Stimulated activated CD8-positive, alpha-beta memory T cell treated with anti-CD3 and anti-CD28 coated beads, Interleukin-2, amount 100 ng/mL, for 48 hours (primary cell): ENCODE data around the gene SYNE2.

Source experiments
- DNase-seq, 2 donors: peaks; one replicate each; pipeline ENCODE4 v3.0.0-alpha.2; 2020; ENCODE audit warnings: low read depth in 2 of 2

Gene SYNE2

DNA sequence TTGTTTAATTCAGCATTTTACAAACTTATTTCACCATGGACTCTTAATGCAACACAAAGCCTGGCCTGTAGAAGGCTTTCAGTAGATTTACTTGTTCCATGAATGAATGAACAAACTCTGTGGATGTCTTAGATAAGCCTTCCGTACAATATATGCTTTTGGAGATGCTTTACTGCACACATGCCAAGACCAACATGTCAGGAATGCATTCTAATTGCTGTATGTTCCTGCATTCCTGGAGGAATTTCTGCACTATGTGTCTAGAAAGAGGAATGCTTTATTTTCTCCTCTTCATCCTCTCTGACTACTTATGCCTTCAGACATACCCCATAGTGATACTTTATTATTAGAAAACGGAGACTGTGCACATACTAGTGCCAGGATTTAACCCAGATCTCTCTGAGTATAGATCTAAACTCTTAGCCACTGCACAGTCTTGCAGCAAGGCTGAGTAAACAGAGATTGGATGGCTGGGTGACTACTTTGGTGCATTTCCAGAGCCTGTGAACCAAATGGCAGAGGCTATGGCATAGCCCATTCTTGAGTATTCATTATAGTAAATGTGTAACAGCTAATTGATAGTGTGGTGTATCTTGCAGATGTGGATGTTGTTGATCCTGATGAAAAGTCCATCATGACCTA lies 108.2 kb downstream of the SYNE2 start:
- no peak for DNase-seq

DNA sequence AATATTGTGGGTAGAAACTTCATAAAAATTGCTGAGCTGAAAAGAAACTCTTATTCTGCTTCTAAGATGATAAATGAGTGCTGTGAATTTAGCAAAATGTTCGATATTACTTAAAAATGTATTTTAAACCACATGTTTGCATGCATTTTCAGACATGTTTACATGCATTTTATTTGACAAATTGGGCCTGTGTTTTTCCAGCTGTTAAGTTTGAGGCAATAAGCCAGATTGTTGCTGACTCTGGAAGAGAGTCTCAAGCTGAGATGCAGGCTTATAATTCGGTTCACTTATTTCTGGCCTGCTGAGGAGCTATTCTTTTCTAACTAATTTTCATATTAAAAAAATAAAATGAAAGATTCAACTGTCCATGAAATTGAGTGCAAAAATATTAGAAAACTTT lies 110.1 kb downstream of the SYNE2 start:
- no peak for DNase-seq

DNA sequence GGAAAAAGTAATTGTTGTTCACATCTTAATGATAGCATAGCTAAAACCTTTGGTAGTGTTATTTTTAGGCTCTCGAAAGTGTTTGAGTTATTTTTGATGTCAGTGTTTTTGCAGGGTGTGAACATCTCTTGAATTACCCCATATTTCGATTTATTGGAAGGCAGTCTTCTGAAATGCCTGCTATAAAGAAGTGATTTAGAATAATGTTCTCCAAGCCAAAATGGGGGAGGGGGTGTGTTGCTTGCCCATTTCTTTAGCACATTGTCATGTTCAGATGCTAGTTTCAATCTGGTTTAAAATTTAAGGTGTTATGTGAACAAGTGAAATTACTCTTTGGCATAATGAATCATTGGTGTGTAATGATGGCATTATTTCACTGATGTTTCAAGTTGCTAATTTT lies 110.6 kb downstream of the SYNE2 start:
- no peak for DNase-seq

DNA sequence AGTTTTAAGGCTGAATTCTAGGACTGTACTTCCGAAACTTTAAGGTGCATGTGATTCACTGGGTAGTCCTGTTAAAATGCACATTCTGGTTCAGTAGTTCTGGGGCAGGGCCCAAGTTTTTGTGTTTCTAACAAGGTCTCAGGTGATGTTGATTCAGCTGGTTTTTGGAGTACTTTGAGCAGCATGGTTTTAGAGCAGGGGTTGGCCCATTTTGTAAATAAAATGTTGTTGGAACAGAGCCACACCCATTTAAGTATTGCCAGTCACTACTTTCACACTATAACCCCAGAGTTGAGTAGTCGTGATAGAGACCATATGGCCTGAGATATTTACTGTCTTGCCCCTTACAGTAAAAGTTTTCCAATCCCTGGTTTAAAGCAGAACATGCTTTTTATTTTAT lies 111.3 kb downstream of the SYNE2 start:
- DNase-seq: no peak

DNA sequence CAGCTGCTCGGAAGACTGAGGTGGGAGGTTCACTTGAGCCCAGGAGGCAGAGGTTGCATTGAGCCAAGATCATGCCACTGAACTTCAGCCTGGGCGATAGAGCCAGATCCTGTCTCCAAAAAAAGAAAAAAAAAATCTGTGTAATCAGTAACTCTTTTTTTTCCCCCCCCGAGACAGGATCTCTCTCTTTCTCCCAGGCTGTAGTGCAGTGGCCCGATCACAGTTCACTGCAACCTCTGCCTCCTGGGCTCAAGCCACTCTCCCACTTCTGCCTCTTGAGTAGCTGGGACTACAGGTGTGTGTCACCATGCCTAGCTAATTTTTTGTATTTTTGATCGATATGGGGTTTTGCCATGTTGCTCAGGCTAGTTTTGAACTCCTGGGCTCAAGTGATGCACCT lies 113.6 kb downstream of the SYNE2 start:
- DNase-seq: no peak

DNA sequence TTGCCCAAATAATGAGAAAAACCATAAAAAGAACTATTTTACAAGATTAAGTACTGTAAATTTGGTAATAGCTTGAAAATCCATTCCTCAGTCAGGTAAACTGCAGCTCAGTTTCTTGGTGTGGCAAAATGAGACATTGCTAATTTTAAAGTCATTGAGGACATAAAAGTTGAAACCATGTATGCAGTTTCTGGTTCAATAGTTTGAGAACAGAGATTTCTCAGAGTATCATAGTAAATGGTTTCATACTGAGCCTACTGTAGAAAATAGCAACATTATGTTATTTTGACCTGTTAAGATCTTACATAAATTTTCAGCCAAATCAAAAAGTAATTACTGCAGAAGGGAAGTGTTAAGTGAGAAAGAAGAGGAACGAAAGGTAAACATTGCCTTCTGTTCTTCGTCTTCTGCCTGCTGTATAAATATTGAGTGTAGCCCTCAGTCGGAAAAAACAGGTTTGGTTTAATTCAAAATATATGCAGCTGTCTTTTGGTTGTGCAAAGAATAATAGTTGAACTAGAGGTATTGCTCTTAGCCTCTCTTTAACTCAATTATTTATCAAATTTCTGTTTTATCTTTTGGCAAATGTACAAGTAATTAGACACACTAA lies 119.6 kb downstream of the SYNE2 start:
- DNase-seq: no peak

DNA sequence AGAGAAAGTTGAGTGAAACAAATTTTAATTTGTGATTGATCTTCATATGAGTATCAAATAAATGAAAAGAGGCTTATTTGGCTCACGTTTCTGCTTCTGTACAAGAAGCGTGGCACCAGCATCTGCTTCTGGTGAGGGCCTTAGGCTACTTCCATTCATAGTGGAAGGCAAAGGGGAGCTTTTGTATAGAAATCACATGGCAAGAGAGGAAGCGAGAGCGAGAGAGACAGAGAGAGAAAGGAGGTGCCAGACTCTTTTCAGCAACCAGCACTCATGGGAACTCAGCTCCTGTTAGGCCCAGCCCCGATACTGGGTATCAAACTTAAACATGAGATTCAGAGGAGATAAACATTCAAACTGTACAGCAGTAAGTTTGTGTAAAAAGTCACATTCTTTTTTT lies 121.4 kb downstream of the SYNE2 start:
- no peak for DNase-seq

DNA sequence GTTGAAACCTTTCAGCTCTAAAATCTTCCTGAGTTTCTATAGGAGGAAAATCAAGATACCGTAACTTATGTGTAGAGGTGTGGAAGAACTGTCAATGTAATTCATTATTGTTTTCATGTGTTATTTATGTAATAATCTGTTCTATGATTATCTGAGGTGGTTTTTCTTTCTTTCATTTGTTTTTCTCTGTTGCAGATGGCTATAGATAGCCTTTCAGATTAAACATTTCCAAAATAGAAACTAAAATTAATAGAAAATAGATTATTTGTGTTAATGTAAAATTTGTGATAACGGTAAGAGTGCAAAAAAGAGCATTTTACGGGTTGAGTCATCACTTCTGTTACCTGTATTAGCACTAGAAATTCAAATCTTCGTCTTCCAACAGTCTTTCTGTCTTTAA lies 128.8 kb downstream of the SYNE2 start:
- DNase-seq: no peak

DNA sequence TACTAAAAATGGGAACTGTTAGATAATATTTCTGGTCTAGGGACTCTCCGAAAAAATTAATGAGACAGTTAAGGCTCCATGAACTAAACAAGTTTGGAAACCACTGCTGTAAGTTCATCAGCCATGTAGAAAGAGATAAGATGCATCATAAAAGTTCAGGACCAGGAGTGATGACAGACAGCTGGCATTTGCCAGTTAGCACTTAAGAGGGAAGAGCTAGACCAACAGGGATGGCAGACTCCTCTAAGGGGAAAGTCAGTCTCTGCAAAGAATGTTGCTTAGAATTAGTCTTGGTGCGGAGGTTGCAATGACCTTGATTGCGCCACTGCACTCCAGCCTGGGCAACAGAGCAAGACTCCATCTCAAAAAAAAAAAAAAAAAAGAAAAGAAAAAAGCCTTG lies 129.4 kb downstream of the SYNE2 start:
- DNase-seq: no peak

DNA sequence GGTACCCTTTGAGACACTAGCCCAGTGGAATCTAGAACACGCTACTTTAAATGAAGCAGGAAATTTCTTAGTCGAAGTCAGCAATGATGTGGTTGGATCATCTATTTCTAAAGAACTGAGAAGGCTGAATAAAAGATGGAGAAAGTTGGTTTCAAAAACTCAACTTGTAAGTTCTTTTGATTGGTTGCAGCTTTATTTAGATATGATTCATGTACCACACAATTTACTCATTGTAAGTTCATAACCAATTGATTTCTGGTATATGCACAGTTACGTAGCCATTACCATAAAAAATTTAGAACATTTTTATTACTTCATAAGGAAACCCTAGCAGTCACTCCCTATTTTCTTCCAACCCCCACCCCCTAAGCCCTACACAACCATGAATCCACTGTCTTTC lies 129.8 kb downstream of the SYNE2 start:
- DNase-seq: no peak

DNA sequence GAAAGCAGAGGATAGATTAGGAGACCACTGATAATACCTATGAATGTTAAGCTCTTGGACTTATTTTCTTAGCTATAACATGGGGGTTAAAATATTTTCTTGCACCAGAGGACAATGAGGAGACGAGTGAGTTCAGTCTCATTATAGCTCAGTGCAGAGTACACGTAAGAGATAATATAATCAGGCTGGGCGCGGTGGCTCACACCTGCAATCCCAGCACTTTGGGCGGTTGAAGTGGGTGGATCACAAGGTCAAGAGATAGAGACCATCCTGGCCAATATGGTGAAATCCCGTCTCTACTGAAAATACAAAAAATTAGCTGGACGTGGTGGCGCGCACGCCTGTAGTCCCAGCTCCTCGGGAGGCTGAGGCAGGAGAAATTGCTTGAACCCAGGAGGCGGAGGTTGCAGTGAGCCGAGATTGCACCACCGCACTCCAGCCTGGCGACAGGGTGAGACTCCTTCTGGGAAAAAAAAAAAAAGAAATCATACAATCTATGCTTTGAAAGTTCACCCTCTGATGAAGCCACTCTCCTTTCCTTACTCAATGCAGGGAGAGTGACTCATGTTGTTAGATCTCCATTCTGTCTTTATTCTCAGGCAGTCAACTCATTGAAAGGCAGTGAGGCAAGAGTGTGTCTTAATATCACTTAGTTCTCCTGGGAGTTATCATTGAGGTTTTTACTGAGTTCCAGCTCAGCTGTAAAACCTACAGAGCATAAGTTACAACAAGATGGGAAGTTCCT lies 134.2 kb downstream of the SYNE2 start:
- DNase-seq: no peak

DNA sequence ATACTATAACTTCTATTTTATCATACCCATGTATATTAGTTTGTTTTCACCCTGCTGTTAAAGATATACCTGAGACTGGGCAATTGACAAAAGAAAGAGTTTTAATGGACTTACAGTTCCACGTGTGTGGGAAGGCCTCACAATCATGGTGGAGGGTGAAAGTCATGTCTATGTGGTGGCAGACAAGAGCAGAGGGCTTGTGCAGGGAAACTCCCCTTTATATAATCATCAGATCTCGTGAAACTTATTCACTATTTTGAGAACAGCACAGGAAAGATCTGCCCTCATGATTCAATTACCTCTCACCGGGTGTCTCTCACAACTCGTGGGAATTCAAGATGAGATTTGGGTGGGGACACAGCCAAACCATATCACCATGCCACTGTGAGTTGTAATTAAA lies 135.8 kb downstream of the SYNE2 start:
- no peak for DNase-seq

DNA sequence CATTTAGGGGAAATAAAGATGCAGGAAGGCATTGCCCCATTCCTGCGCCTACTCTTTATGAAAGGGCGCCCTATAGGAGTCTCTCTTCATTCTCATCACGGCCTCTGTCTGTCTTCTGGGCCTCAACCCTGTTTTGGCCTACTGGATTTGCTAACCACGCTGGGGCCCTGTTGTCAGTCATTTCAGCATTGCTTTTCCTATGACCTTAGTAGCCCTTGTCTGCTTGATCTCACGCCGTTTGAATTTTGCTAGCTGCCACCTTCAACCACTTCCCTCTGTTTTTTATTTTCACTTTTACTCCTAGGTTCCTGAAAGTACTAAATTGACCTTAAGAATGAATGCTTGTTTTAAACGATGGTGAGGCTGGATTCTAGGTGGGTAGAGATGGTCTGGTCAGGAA lies 139.0 kb downstream of the SYNE2 start:
- DNase-seq: no peak

DNA sequence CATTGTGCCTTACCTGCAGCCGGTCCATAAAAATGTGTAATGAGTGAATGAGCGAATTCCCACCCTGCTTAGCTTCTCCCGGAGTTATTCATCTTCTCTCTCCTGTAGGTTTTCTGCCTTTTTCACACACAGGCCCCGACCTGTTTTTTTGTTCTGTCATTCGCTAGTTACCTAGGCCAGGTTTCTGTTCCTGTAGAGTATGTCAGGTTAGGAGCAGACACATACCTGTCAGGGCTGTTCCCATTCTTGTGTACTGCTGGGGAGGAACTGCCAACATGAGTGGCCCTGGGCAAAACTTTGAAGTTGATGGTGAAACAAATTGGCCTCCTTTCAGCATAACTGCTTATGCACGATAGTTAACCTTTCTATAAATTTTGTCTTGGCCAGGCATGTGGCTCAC lies 140.1 kb downstream of the SYNE2 start:
- no peak for DNase-seq

DNA sequence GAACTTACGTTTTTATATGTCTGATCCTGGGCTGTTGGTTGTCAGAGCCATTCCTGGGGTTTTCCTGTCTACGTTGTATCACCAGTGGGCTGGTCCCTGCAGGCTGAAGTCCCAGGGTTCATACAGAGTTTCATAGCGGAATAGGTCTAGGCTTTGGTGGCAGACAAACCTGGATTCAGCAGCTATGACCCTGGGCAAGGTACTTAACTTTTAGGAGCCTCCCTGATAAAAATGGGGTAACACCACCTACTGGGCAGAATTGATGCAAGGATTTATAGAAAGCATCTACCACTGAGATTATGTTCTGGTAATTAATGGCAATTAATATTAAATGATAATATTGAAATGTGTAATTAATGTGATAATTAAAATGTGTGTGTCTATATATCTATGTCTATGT lies 141.2 kb downstream of the SYNE2 start:
- DNase-seq: no peak

DNA sequence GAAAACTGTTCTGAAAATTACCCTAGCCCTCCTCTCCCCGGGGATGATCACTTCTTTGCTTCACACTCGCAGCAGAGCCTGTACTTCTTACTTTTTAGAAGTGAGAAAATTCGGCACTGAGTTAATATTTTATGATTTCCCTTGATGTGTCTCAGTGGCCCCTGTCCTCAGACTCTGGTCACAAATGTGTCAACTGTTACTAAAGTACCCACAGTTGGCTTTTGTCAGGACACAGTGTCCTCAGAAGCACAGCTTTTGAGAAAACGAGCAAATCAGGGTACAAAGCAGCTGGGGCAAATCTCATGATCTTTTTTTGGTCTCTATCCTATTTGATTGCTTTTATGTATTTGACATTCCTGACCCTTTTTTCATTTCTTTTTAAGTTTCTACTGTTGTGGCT lies 142.5 kb downstream of the SYNE2 start:
- DNase-seq: no peak

DNA sequence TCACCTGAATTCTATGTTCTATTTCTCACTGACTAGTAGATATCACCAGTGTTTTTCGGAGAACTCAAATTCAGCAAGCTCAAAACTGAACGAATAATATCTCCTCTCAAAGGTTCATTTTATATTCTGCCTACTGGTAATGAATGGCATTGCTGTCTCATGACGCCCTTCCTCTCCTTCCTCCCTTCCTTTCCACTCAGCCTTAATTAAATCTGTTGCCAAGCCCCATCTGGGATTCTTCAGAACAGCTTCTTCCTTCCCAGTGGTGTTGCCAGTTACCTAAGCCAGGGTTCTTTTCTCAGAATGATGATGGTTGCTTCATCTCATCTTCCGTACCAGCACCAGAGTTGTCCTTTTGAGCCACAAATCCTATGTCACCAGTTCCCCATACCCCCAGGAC lies 143.2 kb downstream of the SYNE2 start:
- no peak for DNase-seq

DNA sequence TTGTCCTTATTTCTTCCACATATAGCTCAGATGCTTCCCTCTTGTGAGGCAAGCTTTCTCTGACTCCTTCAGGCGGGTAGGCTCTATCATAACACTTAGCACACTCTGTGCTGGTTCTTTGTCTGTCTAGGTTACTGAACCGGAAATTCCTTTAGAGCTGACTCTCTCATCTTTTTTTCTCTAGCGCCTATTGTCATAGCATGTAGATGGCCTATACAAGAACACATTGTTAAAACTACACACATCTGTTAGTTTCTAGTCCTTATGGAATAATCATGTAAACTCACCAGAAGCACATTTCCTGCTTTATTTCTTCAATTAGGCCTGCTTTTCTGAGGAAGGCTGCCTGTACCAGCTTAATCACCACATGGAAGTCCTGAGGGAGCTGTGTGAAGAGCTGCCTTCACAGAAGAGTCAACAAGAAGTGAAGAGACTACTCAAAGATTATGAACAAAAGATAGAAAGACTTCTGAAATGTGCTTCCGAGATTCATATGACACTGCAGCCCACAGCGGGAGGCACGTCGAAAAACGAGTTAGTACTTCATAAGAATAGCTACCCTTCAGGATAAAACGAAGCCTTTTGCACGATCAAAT lies 143.9 kb downstream of the SYNE2 start:
- DNase-seq: no peak

DNA sequence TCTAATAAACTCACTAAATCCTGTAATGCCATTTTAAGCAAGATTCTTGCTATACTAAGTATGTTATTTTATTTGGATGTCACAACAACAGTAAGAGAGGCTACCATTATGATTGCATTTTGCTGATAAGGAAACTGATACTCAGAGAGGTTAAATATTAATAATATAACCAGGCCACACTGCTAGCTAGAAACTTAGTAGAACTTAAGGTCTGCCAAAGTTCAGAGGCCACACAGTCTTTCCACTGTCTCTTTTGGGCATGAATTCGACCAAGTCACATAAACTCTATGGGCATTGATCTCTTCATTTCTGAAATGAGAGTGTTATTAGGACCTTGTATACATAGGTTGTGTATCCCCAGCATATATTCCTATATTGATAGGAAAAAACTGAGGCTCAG lies 147.9 kb downstream of the SYNE2 start:
- no peak for DNase-seq

DNA sequence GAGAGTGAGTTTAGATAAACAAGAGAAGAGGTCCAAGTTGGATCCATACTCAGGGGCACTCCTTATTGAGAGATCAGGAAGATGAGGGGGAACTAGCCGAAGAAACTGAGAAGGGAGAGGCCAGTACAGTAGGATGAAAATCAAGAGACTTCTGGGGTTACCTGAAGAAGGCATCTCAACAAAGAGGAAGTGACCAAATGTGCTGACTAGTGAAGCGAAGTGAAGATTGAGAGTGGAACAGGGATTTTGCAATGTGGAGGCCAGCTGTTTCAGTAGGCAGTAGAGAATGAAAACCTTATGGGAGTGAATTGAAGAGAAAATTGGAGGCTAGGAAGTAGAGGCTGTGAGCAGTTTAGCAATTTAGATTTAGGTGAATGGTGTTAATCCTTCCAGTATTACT lies 153.0 kb downstream of the SYNE2 start:
- DNase-seq: no peak

DNA sequence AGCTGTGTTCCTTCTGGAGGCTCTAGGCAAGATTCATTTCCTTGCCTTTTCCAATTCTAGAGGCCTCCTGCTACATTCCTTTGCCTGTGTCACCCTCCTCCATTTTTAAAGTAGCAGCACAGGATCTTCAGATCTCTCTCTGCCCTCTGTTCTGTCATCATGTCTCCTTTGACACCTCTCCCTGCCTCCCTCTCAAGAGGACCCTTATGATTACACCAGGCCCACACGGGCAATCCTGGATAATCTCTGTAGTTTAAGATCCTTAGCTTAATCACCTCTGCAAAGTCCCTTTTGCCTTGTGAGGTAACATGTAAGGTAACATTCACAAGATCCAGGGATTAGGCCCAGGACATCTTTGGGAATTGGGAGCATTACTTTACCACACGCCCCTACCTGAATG lies 155.2 kb downstream of the SYNE2 start:
- DNase-seq: no peak

DNA sequence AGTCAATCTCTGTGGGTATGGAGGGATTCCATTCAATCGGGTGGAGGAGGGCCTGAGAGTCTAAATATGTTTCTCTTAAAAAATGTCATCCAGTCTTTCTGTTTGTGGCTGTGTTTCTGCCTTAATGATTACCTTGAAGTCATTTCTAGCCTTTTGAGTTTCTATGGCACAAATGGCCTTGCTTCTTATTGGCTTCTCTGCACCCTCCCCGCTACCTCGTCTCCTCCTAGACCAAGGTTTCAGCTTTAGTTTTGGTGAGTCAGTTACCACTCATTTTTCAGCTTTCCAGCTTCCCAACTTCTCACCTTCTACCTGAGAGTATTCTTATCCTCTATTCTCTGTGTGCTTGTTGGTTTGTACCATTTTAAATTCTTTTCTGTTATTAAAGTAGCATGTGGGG lies 159.2 kb downstream of the SYNE2 start:
- no peak for DNase-seq

DNA sequence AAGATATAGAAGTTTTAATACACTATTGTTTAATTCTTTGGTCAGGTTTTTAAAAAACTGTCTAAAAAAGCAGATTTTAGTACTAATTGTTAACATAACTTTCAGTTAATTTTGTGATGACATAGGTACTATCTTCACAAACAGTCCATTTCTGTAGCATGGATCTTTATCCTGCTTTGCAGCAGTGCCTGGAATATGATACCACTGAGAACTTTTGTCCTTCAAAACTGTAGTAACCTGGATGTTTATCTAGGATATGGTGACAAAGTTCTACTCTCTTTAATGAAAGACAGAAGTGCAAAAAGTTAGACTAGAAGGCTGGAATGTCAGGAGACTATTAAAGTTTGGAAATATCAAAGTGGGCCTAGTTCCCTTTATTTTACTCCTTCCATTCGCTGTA lies 159.9 kb downstream of the SYNE2 start:
- no peak for DNase-seq
